Mucosa of gallbladder (tissue), 1 donor: ENCODE data around the gene MXRA7. TPM values are rescaled to one million over a fixed set of nuclear protein-coding genes. Genes with fewer than 3 reads are reported as not detected.
"Not testable (repeated sequence)": the region's sequence is repeated elsewhere in the genome, so short reads cannot be mapped to it uniquely, and the experiment has no call there.

Experiments used
- DNase-seq: peaks from one replicate; pipeline ENCODE4 v3.0.0-alpha.2; 2020; ENCODE audit warnings: low spot score
- total RNA-seq: library from RNA; stranded (reverse); gene quantifications from one replicate; pipeline ENCODE4 v1.2.1, GENCODE V29; 2021
- donor health status: DM: no; HTN: no; CAD: no.

MXRA7 gene, protein sequence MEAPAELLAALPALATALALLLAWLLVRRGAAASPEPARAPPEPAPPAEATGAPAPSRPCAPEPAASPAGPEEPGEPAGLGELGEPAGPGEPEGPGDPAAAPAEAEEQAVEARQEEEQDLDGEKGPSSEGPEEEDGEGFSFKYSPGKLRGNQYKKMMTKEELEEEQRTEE
- 217 TPM for total RNA-seq

DNA sequence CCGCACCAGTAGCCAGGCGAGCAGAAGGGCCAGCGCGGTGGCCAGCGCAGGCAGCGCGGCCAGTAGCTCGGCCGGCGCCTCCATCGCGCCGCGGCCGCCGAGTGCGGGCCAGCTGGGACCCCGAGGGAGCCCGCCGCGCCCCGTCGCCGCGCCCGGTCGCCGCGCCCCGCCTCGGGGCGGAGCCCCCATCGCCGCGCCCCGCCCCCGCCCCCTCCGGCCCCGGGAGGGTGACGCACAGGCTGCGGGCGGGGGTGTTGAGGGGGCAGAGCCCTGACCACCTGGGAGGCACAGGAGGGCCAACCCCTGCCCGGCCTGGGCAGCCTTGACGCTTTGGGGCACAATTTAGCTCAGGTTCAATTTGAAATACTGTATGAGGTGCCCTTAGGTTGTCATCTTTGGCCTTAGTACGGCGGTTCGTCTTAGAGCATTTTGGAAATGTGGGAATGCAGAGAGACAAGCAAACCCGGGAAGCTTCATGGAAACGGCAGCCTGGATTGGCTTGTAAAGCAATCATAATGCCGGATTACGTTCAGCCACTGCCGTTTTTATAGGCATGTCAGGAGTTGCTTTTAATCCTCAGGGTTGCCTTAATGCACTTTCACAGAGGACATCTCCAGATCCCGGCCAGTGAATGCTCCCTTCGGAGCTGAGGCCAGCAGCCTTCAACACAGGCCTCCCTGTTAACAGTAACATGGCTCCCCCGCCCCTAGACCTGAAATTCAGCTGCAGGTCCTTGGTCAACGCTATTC lies at the start of gene MXRA7:
TSS of gene MXRA7 (minus strand) at position 103 of the 749 bp plus-strand sequence. CDS start at position 84, 19 bp downstream.
- DNase-seq, result peak; percentile 49

GRCh38 chr17:76758570-76758969 lies 47.8 kb upstream of the MXRA7 start:
- no peak for DNase-seq

DNA sequence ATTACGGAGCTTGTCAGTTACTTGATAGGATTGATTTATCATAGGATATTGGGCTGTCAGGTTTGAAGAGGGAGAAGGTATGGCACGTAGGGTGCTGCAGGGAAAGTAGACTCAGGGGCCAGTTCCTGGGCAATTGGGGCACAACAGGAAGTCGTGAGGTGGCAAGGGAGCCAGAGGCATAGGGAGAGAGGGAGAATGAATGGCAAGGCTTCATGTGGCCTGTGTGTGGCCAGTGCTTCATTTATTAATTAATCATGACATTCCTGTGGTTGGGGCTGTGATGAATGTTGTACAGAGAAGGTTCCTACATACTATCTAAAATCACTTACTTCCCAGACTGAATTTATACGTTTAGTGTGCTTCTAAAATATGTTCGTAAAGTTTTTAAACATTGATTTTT lies 46.5 kb upstream of the MXRA7 start:
- no peak for DNase-seq

DNA sequence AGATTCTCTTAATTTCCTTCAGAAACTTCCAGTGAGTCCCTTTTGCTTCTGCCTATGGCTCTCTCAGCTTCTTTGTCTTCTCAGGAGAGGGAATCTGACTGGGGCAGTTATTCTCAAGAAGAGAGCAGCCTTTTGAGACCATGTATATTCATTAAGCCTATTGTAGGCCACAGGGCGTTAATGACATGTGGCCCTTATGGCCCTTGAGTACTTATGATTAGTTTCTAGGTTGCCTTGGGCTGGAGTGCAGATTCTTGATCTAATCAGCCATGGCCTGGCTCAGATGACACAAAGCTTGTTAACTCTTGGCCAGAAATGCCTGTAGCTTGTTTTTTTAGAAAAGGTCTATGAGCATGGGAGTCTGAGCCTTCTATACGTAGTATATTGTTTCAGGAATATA lies 44.5 kb upstream of the MXRA7 start:
- no peak for DNase-seq

- DNase-seq, result no peak
These were observed 42.5 kb upstream of the MXRA7 start for GRCh38 chr17:76753061-76753961.

GRCh38 chr17:76752006-76752405 lies 41.2 kb upstream of the MXRA7 start:
- no peak for DNase-seq

- no peak for DNase-seq
These were observed 40.7 kb upstream of the MXRA7 start for GRCh38 chr17:76751416-76751993.

- DNase-seq, result no peak
These were observed 37.9 kb upstream of the MXRA7 start for GRCh38 chr17:76748657-76749056.

DNA sequence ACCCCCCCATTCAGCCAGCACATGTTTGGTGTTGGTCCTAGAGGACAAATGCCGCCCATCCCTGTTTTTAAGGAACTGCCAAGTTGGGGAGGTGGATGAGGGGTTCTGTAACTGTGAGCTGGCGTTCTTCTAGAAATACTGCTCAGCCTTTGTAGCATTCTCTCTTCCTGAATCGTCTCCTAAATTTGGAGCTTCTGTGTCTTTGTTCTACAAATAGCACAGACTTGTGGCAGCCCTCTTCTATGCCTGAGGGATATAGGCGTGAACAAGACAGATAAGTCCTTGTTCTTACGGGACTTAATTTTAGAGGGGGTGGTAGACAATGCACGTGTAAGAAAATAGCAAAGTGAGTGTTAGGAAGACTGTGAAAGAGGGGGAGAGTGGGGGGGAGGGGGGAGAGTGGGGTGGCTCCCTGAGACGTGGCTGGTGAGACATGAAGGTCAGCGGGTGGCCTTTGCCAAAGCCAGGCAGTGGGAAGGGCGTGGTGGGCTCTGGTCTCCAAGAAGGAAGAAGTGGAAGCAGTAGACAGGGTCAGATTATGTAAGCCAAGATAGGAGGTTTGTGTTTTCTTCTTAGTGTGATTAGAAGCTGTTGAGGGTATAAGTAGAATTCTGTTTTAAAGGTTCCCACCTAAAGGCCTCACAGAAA lies 37.1 kb upstream of the MXRA7 start:
- DNase-seq, result no peak

DNA sequence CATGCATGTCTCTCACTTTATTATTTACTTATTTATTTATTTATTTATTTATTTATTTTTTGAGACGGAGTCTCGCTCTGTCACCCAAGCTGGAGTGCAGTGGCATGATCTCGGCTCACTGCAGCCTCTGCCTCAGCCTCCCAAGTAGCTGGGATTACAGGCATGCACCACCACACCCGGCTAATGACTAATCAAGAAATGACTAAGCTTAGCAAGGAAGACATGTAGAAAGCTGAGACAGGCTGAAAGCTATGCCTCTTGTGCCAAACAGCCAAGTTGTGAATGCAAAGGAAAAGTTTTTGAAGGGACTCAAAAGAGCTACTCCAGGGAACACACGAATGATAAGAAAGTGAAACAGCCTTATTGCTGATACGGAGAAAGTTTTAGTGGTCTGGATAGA lies 35.0 kb upstream of the MXRA7 start:
- DNase-seq, result not testable (repeated sequence)

DNA sequence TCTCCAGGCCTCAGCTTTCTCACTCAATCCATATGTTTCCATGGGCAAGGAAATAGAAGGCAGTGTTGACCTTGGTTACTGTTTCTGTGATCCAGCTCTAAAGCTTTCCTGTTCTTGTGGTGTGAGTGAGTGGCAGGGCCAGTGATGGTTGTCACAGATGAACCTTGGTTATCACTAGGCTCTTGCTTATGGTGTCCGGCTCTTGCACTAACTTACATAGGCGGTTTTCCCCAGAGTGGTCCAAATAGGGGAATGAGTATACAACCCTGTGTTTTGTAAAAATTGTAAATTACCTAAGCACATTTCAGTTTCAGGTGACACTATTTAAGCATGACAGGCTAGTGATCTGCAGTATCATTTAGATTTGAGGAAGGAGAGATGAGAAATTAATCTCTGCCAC lies 34.0 kb upstream of the MXRA7 start:
- DNase-seq, result no peak

DNA sequence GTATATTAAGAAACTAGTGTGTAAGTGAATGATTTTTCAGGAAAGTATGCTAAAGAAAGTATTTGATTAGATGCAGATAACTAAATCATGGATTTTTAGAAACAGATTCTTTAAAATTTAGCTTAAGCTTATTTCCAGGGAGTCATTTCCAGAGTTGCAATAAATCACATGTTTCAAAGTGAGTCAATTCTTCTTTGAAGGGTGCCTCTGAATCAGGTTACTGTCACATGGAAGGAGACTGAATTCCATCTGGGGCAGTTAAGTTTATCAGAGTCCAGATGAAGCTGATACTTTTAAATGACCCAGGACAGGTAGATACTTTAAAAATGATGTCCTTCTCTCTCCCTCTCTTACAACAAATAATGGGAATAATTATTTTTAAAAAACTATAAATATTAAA lies 32.2 kb upstream of the MXRA7 start:
- DNase-seq, result no peak

DNA sequence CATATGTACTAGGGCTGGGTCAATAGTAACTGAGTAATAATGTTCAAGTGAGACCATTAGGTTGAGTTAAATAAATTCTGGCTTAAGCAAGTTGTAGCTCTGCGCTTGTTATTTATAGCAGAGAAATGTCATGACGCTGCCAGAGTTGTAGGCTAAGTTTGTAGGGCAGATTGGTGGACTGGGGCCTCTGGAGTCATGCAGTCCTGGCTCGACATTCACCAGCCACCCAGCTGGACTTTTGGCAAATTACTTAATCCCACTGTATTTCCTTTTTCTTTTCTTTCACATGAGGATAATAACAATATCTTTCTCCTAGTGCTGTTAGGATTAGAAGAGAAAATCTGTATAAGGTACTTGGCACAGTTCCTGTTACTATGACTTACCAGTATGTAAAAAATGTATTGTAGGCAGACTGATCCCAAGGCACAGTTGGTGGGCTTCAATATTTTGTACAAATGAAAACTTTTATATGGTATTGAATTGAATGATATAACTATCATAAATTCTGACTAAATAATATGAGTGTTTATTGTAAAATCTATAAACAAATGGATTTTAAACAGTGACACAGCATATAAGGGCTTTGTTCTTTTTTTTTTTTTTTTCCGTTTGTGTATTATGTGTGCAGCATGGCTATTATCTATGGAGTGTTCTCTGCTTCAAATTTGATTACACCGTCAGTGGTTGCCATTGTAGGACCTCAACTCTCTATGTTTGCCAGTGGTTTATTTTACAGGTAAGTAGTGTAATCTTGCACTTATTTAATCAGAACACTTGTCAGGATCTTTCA lies 29.8 kb upstream of the MXRA7 start:
- DNase-seq, result no peak

DNA sequence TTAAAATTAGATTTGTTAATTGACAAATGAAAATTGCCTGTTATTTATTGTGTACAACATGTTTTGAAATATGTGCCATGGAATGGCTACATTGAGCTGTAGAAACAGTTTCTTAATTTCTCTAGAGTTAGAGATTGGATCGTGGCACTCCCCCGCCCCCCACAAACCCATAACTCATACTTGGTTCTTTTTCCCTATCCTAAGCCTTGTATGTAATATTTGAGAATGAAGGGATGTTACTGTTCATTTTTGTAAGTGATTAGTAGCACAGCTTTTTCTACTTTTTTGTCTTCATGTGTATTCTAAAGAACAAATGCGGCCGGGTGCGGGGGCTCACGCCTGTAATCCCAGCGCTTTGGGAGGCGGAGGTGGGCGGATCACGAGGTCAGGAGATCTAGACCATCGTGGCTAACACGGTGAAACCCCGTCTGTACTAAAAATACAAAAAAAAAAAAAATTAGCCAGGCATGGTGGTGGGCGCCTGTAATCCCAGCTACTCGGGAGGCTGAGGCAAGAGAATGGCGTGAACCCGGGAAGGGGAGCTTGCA lies 28.9 kb upstream of the MXRA7 start:
- DNase-seq, result not testable (repeated sequence)

DNA sequence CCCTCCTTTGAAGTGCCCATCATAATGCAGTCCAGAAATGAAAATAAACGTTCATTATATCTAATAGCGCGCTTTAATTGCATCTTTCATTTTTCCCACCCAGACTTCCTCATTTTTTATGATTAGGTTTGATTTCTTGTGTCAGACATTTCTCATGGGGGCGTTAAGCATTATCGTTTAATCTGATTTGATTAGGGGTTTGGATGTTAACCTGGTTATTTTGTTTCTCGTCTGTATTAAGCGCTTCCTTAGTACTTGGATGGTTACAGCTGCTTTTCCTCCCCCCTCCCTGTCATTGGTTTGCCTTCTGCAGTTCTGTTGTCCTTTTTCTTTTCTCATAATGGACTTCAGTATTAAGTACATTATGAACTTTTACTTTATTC lies 27.7 kb upstream of the MXRA7 start:
- no peak for DNase-seq

- DNase-seq, result peak; percentile 92
These were observed 27.1 kb upstream of the MXRA7 start, which contains the start of gene MFSD11 for GRCh38 chr17:76737676-76738467. TSS of gene MFSD11 (plus strand) at chr17:76738119. CDS start at chr17:76738353, 234 bp downstream.

DNA sequence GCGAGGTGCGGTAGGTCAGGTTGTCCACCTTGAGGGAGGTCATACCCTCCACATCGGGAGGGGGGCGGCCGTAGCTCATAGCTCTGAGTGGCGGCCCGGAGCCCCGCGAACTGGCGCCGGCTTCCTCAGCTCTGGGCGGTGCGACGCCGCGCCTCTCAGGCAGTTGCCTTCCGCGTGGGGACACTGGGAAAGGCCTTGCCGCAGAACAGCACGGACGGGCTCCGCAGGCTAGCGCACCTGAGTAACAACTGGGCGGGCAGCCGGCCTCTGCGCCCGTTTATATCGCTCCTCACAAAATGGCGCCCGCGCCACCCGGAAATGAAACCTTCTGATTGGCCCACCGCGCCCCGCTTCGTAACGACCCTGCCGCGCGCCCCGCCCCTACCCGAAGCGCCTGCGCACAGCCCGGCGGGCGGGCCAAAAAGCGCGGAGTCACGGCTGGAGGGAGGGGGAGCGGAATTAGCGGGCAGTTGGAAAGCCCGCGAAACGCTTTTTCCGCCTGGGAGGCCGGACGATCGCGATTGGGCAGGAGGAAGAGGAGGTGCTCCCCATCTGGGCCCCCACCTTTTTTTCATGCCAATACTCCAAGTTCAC lies 26.4 kb upstream of the MXRA7 start, which contains the start of gene SRSF2:
TSS of gene SRSF2 (minus strand) at position 250 of the 594 bp plus-strand sequence. CDS start at position 79, 171 bp downstream.
- DNase-seq, result peak; percentile 99

DNA sequence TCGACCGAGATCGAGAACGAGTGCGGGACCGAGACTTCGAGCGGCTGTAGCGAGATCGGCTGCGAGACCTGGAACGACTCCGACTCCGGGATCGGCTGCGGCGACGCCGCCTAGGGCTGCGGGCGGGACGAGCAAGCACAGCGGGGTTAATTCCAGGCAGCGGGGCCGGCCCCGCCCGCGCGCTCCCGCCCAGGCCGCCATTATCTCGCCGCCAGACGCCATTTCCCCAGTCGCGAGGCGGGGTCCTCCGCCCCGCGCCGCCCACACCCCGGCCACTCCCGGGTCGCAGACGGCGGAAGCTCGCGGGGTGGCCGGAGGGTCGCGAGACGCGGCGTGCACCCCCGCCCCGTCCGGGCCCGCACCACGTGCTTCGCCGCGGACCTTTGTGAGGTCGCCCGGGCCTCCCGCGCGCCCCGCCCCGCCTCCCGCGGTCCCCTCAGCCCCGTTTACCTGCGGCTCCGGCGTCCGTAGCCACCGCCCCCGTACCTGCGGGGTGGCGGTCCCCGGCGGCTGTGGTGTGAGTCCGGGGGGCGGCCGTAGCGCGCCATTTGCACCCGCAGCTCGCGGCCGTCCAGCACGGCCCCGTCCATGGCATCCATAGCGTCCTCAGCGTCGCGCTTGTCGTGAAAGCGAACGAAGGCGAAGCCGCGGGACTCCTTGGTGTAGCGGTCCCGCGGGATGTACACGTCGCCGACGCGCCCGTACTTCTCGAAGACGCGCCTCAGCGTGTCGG lies 25.8 kb upstream of the MXRA7 start:
- DNase-seq, result peak; percentile 76
